HUES48 (cell line): ENCODE data around the gene TRAM2.

Experiments
- H3K27ac ChIP-seq: one replicate; pipeline ENCODE4 v1.7.0; 2013; ENCODE audit warnings: low read depth, low read length, inconsistent platforms
- H3K27me3 ChIP-seq: 2 replicates; pipeline ENCODE4 v1.6.1; 2013; ENCODE audit warnings: mild to moderate bottlenecking, low read length; ENCODE audit not compliant: control insufficient read depth, insufficient read depth
- H3K36me3 ChIP-seq: 2 replicates; pipeline ENCODE4 v1.6.1; 2013; ENCODE audit warnings: low read length; ENCODE audit not compliant: control insufficient read depth, insufficient read depth
- H3K4me1 ChIP-seq: 2 replicates; pipeline ENCODE4 v1.6.1; 2013; ENCODE audit warnings: mild to moderate bottlenecking, low read length; ENCODE audit not compliant: control insufficient read depth, insufficient read depth
- H3K4me3 ChIP-seq: 2 replicates; pipeline ENCODE4 v1.5.1; 2013; ENCODE audit warnings: mild to moderate bottlenecking, low read depth, low read length
- H3K9ac ChIP-seq: 2 replicates; pipeline ENCODE4 v1.6.1; 2013; ENCODE audit warnings: mild to moderate bottlenecking, low read depth, low read length, moderate library complexity
- H3K9me3 ChIP-seq: 2 replicates; pipeline ENCODE4 v1.6.1; 2013; ENCODE audit warnings: low read length; ENCODE audit not compliant: control insufficient read depth, insufficient read depth

Gene TRAM2

GRCh38 chr6:52553158-52553557, 23.7 kb downstream of the TRAM2 start:
- no peak overlapping the region for H3K27ac ChIP-seq
- H3K9ac ChIP-seq: no peak overlapping the region

GRCh38 chr6:52552278-52552643, 24.6 kb downstream of the TRAM2 start:
- Histone ChIP-seq H3K9ac (peak overlapping the region; percentile 5; the same call in 1 of the 2 replicates), H3K9me3 (no peaks in the 10 kb centered on the region), H3K27me3 (no peaks in the 10 kb centered on the region), H3K27ac (peak overlapping the region; percentile 86), H3K36me3 (no peaks in the 10 kb centered on the region), H3K4me1 (peaks cover 34% of the 10 kb centered on the region), H3K4me3 (peak overlapping the region; percentile 20; the same call in 1 of the 2 replicates)

More at GRCh38 chr6:52553158-52553557, 23.7 kb downstream of the TRAM2 start:
- peaks cover 43% of the 10 kb centered on the region for H3K4me1 ChIP-seq
- no peaks in the 10 kb centered on the region for H3K27me3 ChIP-seq
- H3K36me3 ChIP-seq: no peaks in the 10 kb centered on the region
- H3K9me3 ChIP-seq: no peaks in the 10 kb centered on the region
- no peak overlapping the region for H3K4me3 ChIP-seq

GRCh38 chr6:52551483-52552277, 25.2 kb downstream of the TRAM2 start:
- H3K9ac ChIP-seq: peak overlapping the region; percentile 5; the same call in 1 of the 2 replicates
- no peaks in the 10 kb centered on the region for H3K36me3 ChIP-seq
- peak overlapping the region; percentile 86 for H3K27ac ChIP-seq
- peaks cover 33% of the 10 kb centered on the region for H3K4me1 ChIP-seq
- H3K9me3 ChIP-seq: no peaks in the 10 kb centered on the region
- H3K27me3 ChIP-seq: no peaks in the 10 kb centered on the region
- peak overlapping the region; percentile 20; the same call in 1 of the 2 replicates for H3K4me3 ChIP-seq

GRCh38 chr6:52550870-52551269, 26.0 kb downstream of the TRAM2 start:
- H3K9ac ChIP-seq: no peak overlapping the region
- no peaks in the 10 kb centered on the region for H3K36me3 ChIP-seq
- H3K27ac ChIP-seq: peak overlapping the region; percentile 86
- no peak overlapping the region for H3K4me3 ChIP-seq
- H3K9me3 ChIP-seq: no peaks in the 10 kb centered on the region
- peaks cover 35% of the 10 kb centered on the region for H3K4me1 ChIP-seq
- no peaks in the 10 kb centered on the region for H3K27me3 ChIP-seq

- Histone ChIP-seq H3K36me3 (no peaks in the 10 kb centered on the region), H3K27ac (no peak overlapping the region), H3K27me3 (no peaks in the 10 kb centered on the region), H3K9me3 (no peaks in the 10 kb centered on the region), H3K4me3 (no peak overlapping the region), H3K9ac (no peak overlapping the region), H3K4me1 (peaks cover 37% of the 10 kb centered on the region)
Measured at GRCh38 chr6:52550014-52550575, 26.8 kb downstream of the TRAM2 start.

GRCh38 chr6:52549428-52549827, 27.4 kb downstream of the TRAM2 start:
- H3K9ac ChIP-seq: no peak overlapping the region
- H3K27me3 ChIP-seq: no peaks in the 10 kb centered on the region
- no peaks in the 10 kb centered on the region for H3K36me3 ChIP-seq
- H3K4me1 ChIP-seq: peaks cover 40% of the 10 kb centered on the region
- H3K9me3 ChIP-seq: no peaks in the 10 kb centered on the region
- no peak overlapping the region for H3K4me3 ChIP-seq
- H3K27ac ChIP-seq: no peak overlapping the region

- no peaks in the 10 kb centered on the region for H3K36me3 ChIP-seq
- H3K9ac ChIP-seq: no peak overlapping the region
- H3K27me3 ChIP-seq: no peaks in the 10 kb centered on the region
- no peak overlapping the region for H3K4me3 ChIP-seq
- H3K27ac ChIP-seq: no peak overlapping the region
- H3K4me1 ChIP-seq: peaks cover 44% of the 10 kb centered on the region
- no peaks in the 10 kb centered on the region for H3K9me3 ChIP-seq
Measured at GRCh38 chr6:52548999-52549398, 27.9 kb downstream of the TRAM2 start.

GRCh38 chr6:52548353-52548713, 28.5 kb downstream of the TRAM2 start:
- H3K27me3 ChIP-seq: no peaks in the 10 kb centered on the region
- peaks cover 51% of the 10 kb centered on the region for H3K4me1 ChIP-seq
- H3K4me3 ChIP-seq: no peak overlapping the region
- H3K36me3 ChIP-seq: no peaks in the 10 kb centered on the region
- no peak overlapping the region for H3K9ac ChIP-seq
- no peak overlapping the region for H3K27ac ChIP-seq
- H3K9me3 ChIP-seq: no peaks in the 10 kb centered on the region

GRCh38 chr6:52547647-52548352, 29.1 kb downstream of the TRAM2 start:
- Histone ChIP-seq H3K27ac (no peak overlapping the region), H3K4me3 (no peak overlapping the region), H3K9ac (no peak overlapping the region), H3K4me1 (peaks cover 51% of the 10 kb centered on the region), H3K27me3 (no peaks in the 10 kb centered on the region), H3K36me3 (no peaks in the 10 kb centered on the region), H3K9me3 (no peaks in the 10 kb centered on the region)

- Histone ChIP-seq H3K27ac (no peak overlapping the region), H3K4me3 (no peak overlapping the region), H3K9me3 (no peaks in the 10 kb centered on the region), H3K36me3 (no peaks in the 10 kb centered on the region), H3K27me3 (no peaks in the 10 kb centered on the region), H3K9ac (no peak overlapping the region), H3K4me1 (peaks cover 40% of the 10 kb centered on the region)
Measured at GRCh38 chr6:52546678-52547077, 30.2 kb downstream of the TRAM2 start.

- no peak overlapping the region for H3K9ac ChIP-seq
- no peak overlapping the region for H3K27ac ChIP-seq
- H3K36me3 ChIP-seq: no peaks in the 10 kb centered on the region
Measured at GRCh38 chr6:52546192-52546591, 30.7 kb downstream of the TRAM2 start.

More at GRCh38 chr6:52546192-52546591, 30.7 kb downstream of the TRAM2 start:
- H3K27me3 ChIP-seq: no peaks in the 10 kb centered on the region
- peaks cover 35% of the 10 kb centered on the region for H3K4me1 ChIP-seq
- no peak overlapping the region for H3K4me3 ChIP-seq
- H3K9me3 ChIP-seq: no peaks in the 10 kb centered on the region
